ENCODE data around the gene S100A6.

The S100A6 gene

DNA sequence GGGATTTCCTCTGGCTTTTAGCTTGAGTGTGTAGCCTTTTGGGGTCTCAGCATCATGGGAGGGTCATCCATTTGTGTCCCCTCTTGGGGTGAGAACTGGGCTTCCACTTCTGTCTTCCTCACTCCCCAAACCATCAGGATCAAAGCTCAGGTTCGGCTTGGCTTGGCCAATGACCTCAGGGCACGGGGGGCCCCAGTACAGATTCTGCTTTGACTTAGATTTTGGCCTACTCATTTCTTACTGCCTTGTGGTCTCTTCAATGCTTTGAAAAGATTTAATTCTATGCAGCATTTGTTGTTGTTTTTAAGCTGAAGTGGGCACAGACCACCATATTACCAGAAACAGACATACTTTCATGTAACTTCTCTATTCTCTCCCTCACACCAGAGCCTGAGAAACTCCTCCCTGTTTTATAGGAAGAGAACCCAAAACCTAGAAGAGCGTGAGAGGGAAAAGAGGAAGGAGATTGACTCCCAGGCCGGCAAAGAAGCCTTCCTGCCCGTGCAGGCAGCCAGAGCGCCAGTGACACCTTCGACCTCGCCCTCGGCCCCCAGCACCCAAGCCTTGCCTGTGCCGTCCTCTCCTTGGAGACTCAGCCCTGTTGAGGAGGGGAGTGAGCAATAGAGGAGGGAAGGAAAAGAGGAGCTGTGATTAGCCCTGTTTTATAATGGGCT lies 15.2 kb upstream of the S100A6 start:
- H3K27ac ChIP-seq, result no peak overlapping the region
- H3K79me2 ChIP-seq, result no peaks in the 10 kb centered on the region
- H3K4me2 ChIP-seq (ENCODE audit: low read length), result no peak overlapping the region
- H3K4me1 ChIP-seq, result no peaks in the 10 kb centered on the region
- no peak overlapping the region for H2AFZ ChIP-seq
- H3K4me3 ChIP-seq (ENCODE audit: low read depth, low read length), result no peak overlapping the region
- no peaks in the 10 kb centered on the region for H3K9me3 ChIP-seq (ENCODE audit: control insufficient read depth, low read length)
- H3K36me3 ChIP-seq (ENCODE audit: control insufficient read depth, insufficient read depth, low read length), result no peaks in the 10 kb centered on the region
- H3K9ac ChIP-seq, result no peak overlapping the region
- H3K27me3 ChIP-seq (ENCODE audit: control insufficient read depth, insufficient read depth, low read length), result no peaks in the 10 kb centered on the region
- TF ChIP-seq, protein P1, sequence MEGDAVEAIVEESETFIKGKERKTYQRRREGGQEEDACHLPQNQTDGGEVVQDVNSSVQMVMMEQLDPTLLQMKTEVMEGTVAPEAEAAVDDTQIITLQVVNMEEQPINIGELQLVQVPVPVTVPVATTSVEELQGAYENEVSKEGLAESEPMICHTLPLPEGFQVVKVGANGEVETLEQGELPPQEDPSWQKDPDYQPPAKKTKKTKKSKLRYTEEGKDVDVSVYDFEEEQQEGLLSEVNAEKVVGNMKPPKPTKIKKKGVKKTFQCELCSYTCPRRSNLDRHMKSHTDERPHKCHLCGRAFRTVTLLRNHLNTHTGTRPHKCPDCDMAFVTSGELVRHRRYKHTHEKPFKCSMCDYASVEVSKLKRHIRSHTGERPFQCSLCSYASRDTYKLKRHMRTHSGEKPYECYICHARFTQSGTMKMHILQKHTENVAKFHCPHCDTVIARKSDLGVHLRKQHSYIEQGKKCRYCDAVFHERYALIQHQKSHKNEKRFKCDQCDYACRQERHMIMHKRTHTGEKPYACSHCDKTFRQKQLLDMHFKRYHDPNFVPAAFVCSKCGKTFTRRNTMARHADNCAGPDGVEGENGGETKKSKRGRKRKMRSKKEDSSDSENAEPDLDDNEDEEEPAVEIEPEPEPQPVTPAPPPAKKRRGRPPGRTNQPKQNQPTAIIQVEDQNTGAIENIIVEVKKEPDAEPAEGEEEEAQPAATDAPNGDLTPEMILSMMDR (IDR thresholded peaks at IDR 0.05), result no peak

- Histone ChIP-seq H3K79me2 (no peaks in the 10 kb centered on the region), H3K36me3 (ENCODE audit: control insufficient read depth, insufficient read depth, low read length) (no peaks in the 10 kb centered on the region), H3K9me3 (ENCODE audit: control insufficient read depth, low read length) (no peaks in the 10 kb centered on the region), H2AFZ (no peak overlapping the region), H3K4me1 (no peaks in the 10 kb centered on the region), H3K27me3 (ENCODE audit: control insufficient read depth, insufficient read depth, low read length) (no peaks in the 10 kb centered on the region), H3K4me2 (ENCODE audit: low read length) (no peak overlapping the region), H3K27ac (no peak overlapping the region), H3K4me3 (ENCODE audit: low read depth, low read length) (no peak overlapping the region), H3K9ac (no peak overlapping the region)
- TF ChIP-seq, protein P1 (IDR thresholded peaks at IDR 0.05), result no peak
Observed at GRCh38 chr1:153550398-153550758, 14.6 kb upstream of the S100A6 start.

- no peaks in the 10 kb centered on the region for H3K4me1 ChIP-seq
- TF ChIP-seq, protein P1 (IDR thresholded peaks at IDR 0.05), result no peak
- no peak overlapping the region for H3K27ac ChIP-seq
Observed at GRCh38 chr1:153549741-153550397, 14.1 kb upstream of the S100A6 start.

DNA sequence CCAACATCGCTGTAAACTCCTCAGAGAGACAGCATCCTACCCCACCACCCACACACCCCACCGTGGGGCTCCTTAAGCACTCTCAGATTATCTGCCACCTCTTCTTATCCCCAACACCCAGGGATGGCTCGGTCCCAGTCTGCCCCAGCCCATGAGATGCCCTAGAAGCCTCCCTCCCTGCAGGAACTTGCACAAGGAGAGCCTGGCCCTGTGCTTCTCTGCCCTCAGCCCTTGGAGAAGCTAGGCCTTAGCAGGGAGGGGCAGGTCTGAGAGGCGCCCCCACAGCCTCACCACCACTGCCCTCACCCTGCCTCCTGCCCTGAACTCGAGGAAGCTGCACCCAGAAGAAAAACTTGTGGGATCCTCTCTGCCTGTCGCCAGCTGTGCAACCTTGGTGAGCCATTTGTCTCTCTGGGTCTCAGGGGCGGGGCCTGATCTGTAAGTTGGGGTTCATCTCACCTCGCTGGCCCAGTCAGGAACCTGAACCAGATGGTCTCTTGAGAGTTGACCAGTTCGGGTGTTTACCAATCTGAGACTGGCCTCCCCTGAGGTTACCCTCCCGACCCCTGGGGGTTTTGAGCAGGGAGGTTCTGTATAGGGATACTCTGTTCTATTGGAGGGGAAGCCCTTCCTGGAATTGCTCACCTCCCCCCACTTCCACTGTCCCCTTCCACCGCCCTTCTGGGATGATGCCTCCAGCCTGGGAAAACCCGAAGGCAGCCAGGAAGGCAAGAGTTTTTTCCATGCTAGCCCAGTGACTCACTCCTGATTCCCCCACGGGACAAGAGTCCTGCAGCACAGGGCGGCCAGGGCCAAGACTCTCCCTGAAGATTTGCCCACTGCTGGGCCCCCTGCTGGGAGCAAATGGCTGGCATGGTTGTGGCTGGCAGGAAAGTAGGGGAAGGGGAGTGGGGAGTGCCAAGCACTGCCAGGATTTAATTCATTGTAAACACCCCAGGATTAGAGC lies 13.2 kb upstream of the S100A6 start, which contains the start of gene S100A3:
S100A3 (minus strand) TSS at position 537 of the 967 bp plus-strand sequence. CDS start 773 bp downstream, outside the sequence.
- H3K4me2 ChIP-seq (ENCODE audit: low read length), result no peak within 1 kb of the TSS
- no peaks in the 10 kb centered on the region for H3K9me3 ChIP-seq (ENCODE audit: control insufficient read depth, low read length)
- TF ChIP-seq, protein P1 (IDR thresholded peaks at IDR 0.05), result no peak
- H3K27me3 ChIP-seq (ENCODE audit: control insufficient read depth, insufficient read depth, low read length), result no peaks in the 10 kb centered on the region
- no peaks in the 10 kb centered on the region for H3K36me3 ChIP-seq (ENCODE audit: control insufficient read depth, insufficient read depth, low read length)
- H3K4me1 ChIP-seq, result no peaks in the 10 kb centered on the region
- no peak within 1 kb of the TSS for H3K4me3 ChIP-seq (ENCODE audit: low read depth, low read length)
- no peak within 1 kb of the TSS for H2AFZ ChIP-seq
- H3K27ac ChIP-seq, result no peak within 1 kb of the TSS
- H3K9ac ChIP-seq, result no peak within 1 kb of the TSS
- H3K79me2 ChIP-seq, result no peaks in the 10 kb centered on the region

More at GRCh38 chr1:153549741-153550397, 14.1 kb upstream of the S100A6 start:
- no peak overlapping the region for H3K4me3 ChIP-seq (ENCODE audit: low read depth, low read length)
- no peaks in the 10 kb centered on the region for H3K36me3 ChIP-seq (ENCODE audit: control insufficient read depth, insufficient read depth, low read length)
- H3K9me3 ChIP-seq (ENCODE audit: control insufficient read depth, low read length), result no peaks in the 10 kb centered on the region
- H3K9ac ChIP-seq, result no peak overlapping the region
- no peak overlapping the region for H2AFZ ChIP-seq
- H3K27me3 ChIP-seq (ENCODE audit: control insufficient read depth, insufficient read depth, low read length), result no peaks in the 10 kb centered on the region
- no peaks in the 10 kb centered on the region for H3K79me2 ChIP-seq
- H3K4me2 ChIP-seq (ENCODE audit: low read length), result no peak overlapping the region
